Testis (tissue), 3 donors: Measurements from ENCODE around the gene C6orf89. TPM values are rescaled to one million over a fixed set of nuclear protein-coding genes. Genes with fewer than 3 reads are reported as not detected.
A peak's percentile ranks its signal among the peaks of the same experiment; 100 is the strongest.

Experiments used
- DNase-seq: peaks from one replicate; pipeline ENCODE4 v3.0.0-alpha.2; 2019
- H3K27ac ChIP-seq, 2 donors: fragments of 200-600 bp; sonication (generic); one replicate each; pipeline ENCODE4 v1.5.1; 2019
- H3K27me3 ChIP-seq: fragments of 200-600 bp; sonication (generic); one replicate; pipeline ENCODE4 v1.5.1; 2019
- H3K36me3 ChIP-seq: fragments of 200-600 bp; sonication (generic); one replicate; pipeline ENCODE4 v1.5.1; 2017; ENCODE audit warnings: low read depth; ENCODE audit errors: missing control alignments
- H3K4me1 ChIP-seq: fragments of 200-600 bp; sonication (generic); one replicate; pipeline ENCODE4 v1.5.1; 2019
- H3K4me3 ChIP-seq, 2 donors: fragments of 200-600 bp; sonication (generic); one replicate each; pipeline ENCODE4 v1.5.1; 2017 to 2019
- H3K9me3 ChIP-seq: fragments of 200-600 bp; sonication (generic); one replicate; pipeline ENCODE4 v1.5.1; 2017
- POLR2A ChIP-seq: fragments of 450-650 bp; IDR thresholded peaks from one replicate; pipeline ENCODE4 v1.6.1; 2017; ENCODE audit warnings: antibody characterized with exemption, mild to moderate bottlenecking, moderate library complexity
- WGBS, 2 donors: methylation state at CpG; one replicate each; pipeline ENCODE4 v1.1.5; 2018; 5-methylcytosine and 5-hydroxymethylcytosine counted together
- intact Hi-C: fragments of 100-400 bp; cut with DNase I; formaldehyde crosslinking; loops from one replicate; pipeline ENCODE4 v1.15.1; 2023; ENCODE audit warnings: low total_unique reads
- polyA plus RNA-seq: library from polyadenylated mRNA; stranded (reverse); fragments of 350-450 nt; fragmentation: Illumina TruSeq; extraction: RNeasy Lipid Tissue Mini Kit (QIAGEN cat#74804); gene quantifications from one replicate; pipeline ENCODE4 v1.2.3, GENCODE V29; 2014; ENCODE audit warnings: low read depth, low replicate concordance; ENCODE audit not compliant: insufficient read depth
- total RNA-seq, 2 donors: library from RNA; depleted of rRNA; stranded (reverse); fragments of >200 nt; gene quantifications; one replicate each; pipeline ENCODE4 v1.2.3, GENCODE V29; 2016
- TF ChIP-seq, protein P1 (sequence below), 3 experiments: fragments of 450-650 bp in 2 of 3; fragments of 200-600 bp in 1 of 3; sonication (generic) in 1 of 3; IDR thresholded peaks; one replicate each; pipeline ENCODE4 v1.5.1; 2016 to 2019; ENCODE audit warnings: antibody characterized with exemption in 3 of 3, mild to moderate bottlenecking in 2 of 3, moderate library complexity in 1 of 3

C6orf89 gene
- total and polyA plus RNA-seq, 3 donors from 2014 or later: 78.9 to 93.6 (median 80.3) TPM

GRCh38 chr6:36875250-36875633, 10.5 kb upstream of the C6orf89 start:
- Histone ChIP-seq H3K4me3 (peak overlapping the region; percentile 76 to 87), H3K27ac (peak overlapping the region; percentile 79 to 83), H3K4me1 (peaks cover 12% of the 10 kb centered on the region), H3K9me3 (no peaks in the 10 kb centered on the region), H3K27me3 (no peaks in the 10 kb centered on the region), H3K36me3 (no peaks in the 10 kb centered on the region)
- WGBS, 2 donors: 13 to 27% methylated on average over 6 of the region's 6 CpGs
- intact Hi-C loops: no loop called here
- TF ChIP-seq, protein P1, sequence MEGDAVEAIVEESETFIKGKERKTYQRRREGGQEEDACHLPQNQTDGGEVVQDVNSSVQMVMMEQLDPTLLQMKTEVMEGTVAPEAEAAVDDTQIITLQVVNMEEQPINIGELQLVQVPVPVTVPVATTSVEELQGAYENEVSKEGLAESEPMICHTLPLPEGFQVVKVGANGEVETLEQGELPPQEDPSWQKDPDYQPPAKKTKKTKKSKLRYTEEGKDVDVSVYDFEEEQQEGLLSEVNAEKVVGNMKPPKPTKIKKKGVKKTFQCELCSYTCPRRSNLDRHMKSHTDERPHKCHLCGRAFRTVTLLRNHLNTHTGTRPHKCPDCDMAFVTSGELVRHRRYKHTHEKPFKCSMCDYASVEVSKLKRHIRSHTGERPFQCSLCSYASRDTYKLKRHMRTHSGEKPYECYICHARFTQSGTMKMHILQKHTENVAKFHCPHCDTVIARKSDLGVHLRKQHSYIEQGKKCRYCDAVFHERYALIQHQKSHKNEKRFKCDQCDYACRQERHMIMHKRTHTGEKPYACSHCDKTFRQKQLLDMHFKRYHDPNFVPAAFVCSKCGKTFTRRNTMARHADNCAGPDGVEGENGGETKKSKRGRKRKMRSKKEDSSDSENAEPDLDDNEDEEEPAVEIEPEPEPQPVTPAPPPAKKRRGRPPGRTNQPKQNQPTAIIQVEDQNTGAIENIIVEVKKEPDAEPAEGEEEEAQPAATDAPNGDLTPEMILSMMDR (IDR thresholded peaks at IDR 0.05): no peak
- TF ChIP-seq POLR2A: no peak
- DNase-seq: no peak

- no peaks in the 10 kb centered on the region for H3K9me3 ChIP-seq
- H3K4me1 ChIP-seq: peaks cover 35% of the 10 kb centered on the region
- WGBS, 2 donors: 89 to 92% methylated on average over 3 of the region's 3 CpGs
- H3K36me3 ChIP-seq: no peaks in the 10 kb centered on the region
- no peak for DNase-seq
- TF ChIP-seq, protein P1 (IDR thresholded peaks at IDR 0.05): no peak
- TF ChIP-seq POLR2A: no peak
- H3K27ac ChIP-seq: peak overlapping the region; percentile 83 to 88
- no peaks in the 10 kb centered on the region for H3K27me3 ChIP-seq
- H3K4me3 ChIP-seq: no peak overlapping the region
- intact Hi-C loops: loop anchor here (10.0 kb wide), 1 partner anchor 100 kb away; the partner anchor contains the start of gene MTCH1
Observed at GRCh38 chr6:36884610-36885009, 1.1 kb upstream of the C6orf89 start.

DNA sequence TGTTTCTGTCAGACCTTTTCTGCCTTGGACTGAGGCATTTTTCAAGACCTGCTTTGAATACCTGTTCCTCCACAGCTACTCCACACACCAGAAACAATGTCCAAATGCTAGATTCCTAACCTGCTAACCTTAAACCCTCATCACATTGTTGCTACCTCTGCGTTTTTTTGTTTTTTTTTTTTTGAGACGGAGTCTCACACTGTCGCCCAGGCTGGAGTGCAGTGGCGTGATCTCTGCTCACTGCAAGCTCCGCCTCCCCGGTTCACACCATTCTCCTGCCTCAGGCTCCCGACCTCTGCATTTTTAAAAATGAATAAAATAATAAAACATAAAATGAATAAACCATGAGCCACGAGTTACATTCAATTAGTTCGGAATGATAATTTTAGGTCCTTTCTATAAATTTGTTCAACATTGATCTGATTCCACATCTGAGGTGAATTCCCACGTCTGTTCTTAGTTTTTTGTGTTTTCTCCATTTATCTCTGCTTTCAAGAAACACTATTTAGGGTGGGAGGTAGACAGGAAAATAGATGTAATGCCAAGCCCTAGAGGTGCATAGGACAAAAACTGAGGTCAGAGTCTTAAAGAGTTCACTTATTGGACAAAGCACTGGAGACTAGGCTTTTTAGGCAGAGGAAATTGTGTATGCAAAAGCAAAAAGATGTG, 1.3 kb downstream of the C6orf89 start:
- no peaks in the 10 kb centered on the region for H3K27me3 ChIP-seq
- peak overlapping the region; percentile 10 to 83 for H3K27ac ChIP-seq
- no peaks in the 10 kb centered on the region for H3K36me3 ChIP-seq
- H3K9me3 ChIP-seq: no peaks in the 10 kb centered on the region
- WGBS, 2 donors: 41 to 49% methylated on average over 10 of the region's 10 CpGs
- H3K4me1 ChIP-seq: peaks cover 35% of the 10 kb centered on the region
- H3K4me3 ChIP-seq: peak overlapping the region in 1 of 2 donors; percentile 82
- intact Hi-C loops: loop anchor here (10.0 kb wide), 1 partner anchor 98 kb away; the partner anchor contains the start of gene MTCH1
- TF ChIP-seq, protein P1 (IDR thresholded peaks at IDR 0.05): no peak
- no peak for TF ChIP-seq POLR2A
- no peak for DNase-seq

GRCh38 chr6:36888115-36888643, 2.4 kb downstream of the C6orf89 start:
- TF ChIP-seq, protein P1 (IDR thresholded peaks at IDR 0.05): no peak
- TF ChIP-seq POLR2A: no peak
- no peaks in the 10 kb centered on the region for H3K27me3 ChIP-seq
- no peaks in the 10 kb centered on the region for H3K9me3 ChIP-seq
- H3K27ac ChIP-seq: peak overlapping the region in 1 of 2 donors; percentile 68
- DNase-seq: no peak
- H3K4me1 ChIP-seq: peaks cover 35% of the 10 kb centered on the region
- no peaks in the 10 kb centered on the region for H3K36me3 ChIP-seq
- H3K4me3 ChIP-seq: no peak overlapping the region
- WGBS, 2 donors: 85 to 88% methylated on average over 7 of the region's 7 CpGs
- intact Hi-C loops: loop anchor here (10.0 kb wide), 1 partner anchor 97 kb away; the partner anchor contains the start of gene MTCH1
